ENCODE results near the gene MAZ. TPM values are rescaled to one million over a fixed set of nuclear protein-coding genes. Genes with fewer than 3 reads are reported as not detected.
"Not testable (repeated sequence)": the region's sequence is repeated elsewhere in the genome, so short reads cannot be mapped to it uniquely, and the experiment has no call there.

The MAZ gene
- total RNA-seq, 2 donors from 2014 or later, result 266 to 329 TPM

DNA sequence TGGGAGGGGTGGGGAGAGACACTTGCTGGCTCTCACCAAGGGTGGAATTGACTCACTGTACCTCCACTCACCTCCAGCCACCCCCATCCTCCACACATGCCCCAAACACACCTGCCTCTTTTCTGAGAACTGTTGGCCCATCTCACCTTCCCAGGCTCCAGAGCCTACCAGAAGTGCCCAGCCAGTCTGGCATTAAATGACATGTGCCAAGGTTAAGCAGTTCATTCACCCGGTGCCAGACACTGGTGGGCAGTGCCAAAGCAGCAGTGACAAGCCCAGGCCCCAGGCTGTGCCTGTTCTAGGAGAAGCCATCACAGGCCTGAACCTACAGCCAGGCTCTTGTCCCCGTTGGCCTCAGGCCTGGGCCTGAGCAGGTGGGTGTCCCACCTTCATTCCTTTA, 25.2 kb downstream of the MAZ start:
- Mint-ChIP-seq H3K9me3 (no peaks in the 10 kb centered on the region), H3K4me3 (no peak overlapping the region), H3K4me1 (ENCODE audit: low read depth) (peaks cover 27% of the 10 kb centered on the region), H3K36me3 (ENCODE audit: insufficient read depth in 2 of 2) (peaks cover 6 to 12% of the 10 kb centered on the region in 2 donors), H3K27ac (no peak overlapping the region), H3K27me3 (ENCODE audit: low read depth) (no peaks in the 10 kb centered on the region)
- ATAC-seq (replicated peaks in 1 of 2) (no peak), DNase-seq (no peak)

DNA sequence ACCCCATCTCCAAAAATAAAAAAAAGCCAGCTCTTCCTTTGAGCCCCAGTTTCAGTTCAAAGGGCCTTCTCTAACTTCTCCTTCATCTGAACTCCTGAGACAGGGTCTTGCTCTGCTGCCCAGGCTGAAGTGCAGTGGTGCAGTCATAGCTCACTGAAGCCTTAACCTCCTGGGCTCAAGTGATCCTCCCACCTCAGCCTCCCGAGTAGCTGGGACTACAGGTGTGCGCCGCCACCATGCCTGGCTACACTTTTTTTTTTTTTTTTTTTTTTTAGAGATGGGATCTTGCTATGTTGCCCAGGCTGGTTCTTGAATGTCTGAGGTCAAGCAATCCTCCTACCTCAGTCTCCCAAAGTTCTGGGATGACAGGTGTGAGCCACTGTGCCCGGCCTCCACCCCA, 26.9 kb downstream of the MAZ start:
- Mint-ChIP-seq H3K4me1 (ENCODE audit: low read depth) (peaks cover 11% of the 10 kb centered on the region), H3K36me3 (ENCODE audit: insufficient read depth in 2 of 2) (peaks cover 9 to 17% of the 10 kb centered on the region in 2 donors)
- H3K9me3 Mint-ChIP-seq; H3K27ac Mint-ChIP-seq; ATAC-seq (replicated peaks in 1 of 2); H3K27me3 Mint-ChIP-seq (ENCODE audit: low read depth); H3K4me3 Mint-ChIP-seq; DNase-seq: not testable (repeated sequence)

GRCh38 chr16:29834079-29834478, 27.8 kb downstream of the MAZ start:
- Mint-ChIP-seq H3K4me3 (no peak overlapping the region), H3K4me1 (ENCODE audit: low read depth) (peaks cover 11% of the 10 kb centered on the region), H3K27me3 (ENCODE audit: low read depth) (no peaks in the 10 kb centered on the region), H3K9me3 (no peaks in the 10 kb centered on the region), H3K27ac (no peak overlapping the region), H3K36me3 (ENCODE audit: insufficient read depth in 2 of 2) (peaks cover 9 to 17% of the 10 kb centered on the region in 2 donors)
- ATAC-seq (replicated peaks in 1 of 2) (no peak), DNase-seq (no peak)

GRCh38 chr16:29835926-29836325, 29.6 kb downstream of the MAZ start:
- no peak overlapping the region for H3K4me3 Mint-ChIP-seq
- no peak for ATAC-seq (replicated peaks in 1 of 2)
- H3K36me3 Mint-ChIP-seq (ENCODE audit: insufficient read depth in 2 of 2), result peaks cover 9 to 21% of the 10 kb centered on the region in 2 donors
- H3K9me3 Mint-ChIP-seq, result no peaks in the 10 kb centered on the region
- DNase-seq, result no peak
- peaks cover 11% of the 10 kb centered on the region for H3K4me1 Mint-ChIP-seq (ENCODE audit: low read depth)
- no peak overlapping the region for H3K27ac Mint-ChIP-seq
- H3K27me3 Mint-ChIP-seq (ENCODE audit: low read depth), result no peaks in the 10 kb centered on the region

GRCh38 chr16:29836623-29837022, 30.3 kb downstream of the MAZ start:
- peaks cover 12 to 21% of the 10 kb centered on the region in 2 donors for H3K36me3 Mint-ChIP-seq (ENCODE audit: insufficient read depth in 2 of 2)
- no peaks in the 10 kb centered on the region for H3K9me3 Mint-ChIP-seq
- H3K4me1 Mint-ChIP-seq (ENCODE audit: low read depth), result peaks cover 11% of the 10 kb centered on the region
- DNase-seq, result no peak
- no peak for ATAC-seq (replicated peaks in 1 of 2)
- H3K27ac Mint-ChIP-seq, result no peak overlapping the region
- H3K27me3 Mint-ChIP-seq (ENCODE audit: low read depth), result no peaks in the 10 kb centered on the region
- H3K4me3 Mint-ChIP-seq, result no peak overlapping the region

- H3K36me3 Mint-ChIP-seq (ENCODE audit: insufficient read depth in 2 of 2), result peaks cover 8 to 17% of the 10 kb centered on the region in 2 donors
- ATAC-seq (replicated peaks in 1 of 2), result no peak
- no peak for DNase-seq
- no peaks in the 10 kb centered on the region for H3K27me3 Mint-ChIP-seq (ENCODE audit: low read depth)
- peaks cover 11% of the 10 kb centered on the region for H3K4me1 Mint-ChIP-seq (ENCODE audit: low read depth)
- H3K9me3 Mint-ChIP-seq, result no peaks in the 10 kb centered on the region
- H3K4me3 Mint-ChIP-seq, result no peak overlapping the region
- H3K27ac Mint-ChIP-seq, result no peak overlapping the region
Measured at GRCh38 chr16:29837841-29838240, 31.5 kb downstream of the MAZ start.

DNA sequence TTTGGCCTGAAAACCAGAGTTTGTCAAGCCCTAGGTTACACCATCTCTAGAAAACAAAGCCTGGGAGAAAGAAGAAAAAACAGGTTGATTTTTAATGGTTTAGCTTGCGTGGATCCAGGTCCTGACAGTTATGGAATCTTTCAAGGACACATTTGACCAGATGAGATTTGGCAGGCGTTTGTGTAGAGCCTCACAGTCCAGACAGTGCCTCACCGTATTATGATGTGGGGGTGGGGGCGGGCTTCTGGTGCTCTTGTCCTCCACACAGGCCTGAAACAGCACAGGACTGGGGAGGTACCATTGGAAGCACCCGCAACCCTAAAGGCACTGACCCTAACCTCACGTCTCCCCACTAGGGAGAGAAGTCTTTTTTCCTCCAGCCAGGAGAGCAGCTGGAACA, 33.5 kb downstream of the MAZ start:
- no peak overlapping the region for H3K27ac Mint-ChIP-seq
- ATAC-seq (replicated peaks in 1 of 2) (no peak), DNase-seq (no peak)
- no peaks in the 10 kb centered on the region for H3K4me1 Mint-ChIP-seq (ENCODE audit: low read depth)
- H3K9me3 Mint-ChIP-seq, result no peaks in the 10 kb centered on the region
- H3K36me3 Mint-ChIP-seq (ENCODE audit: insufficient read depth in 2 of 2), result peaks cover 8 to 15% of the 10 kb centered on the region in 2 donors
- H3K27me3 Mint-ChIP-seq (ENCODE audit: low read depth), result no peaks in the 10 kb centered on the region
- no peak overlapping the region for H3K4me3 Mint-ChIP-seq

DNA sequence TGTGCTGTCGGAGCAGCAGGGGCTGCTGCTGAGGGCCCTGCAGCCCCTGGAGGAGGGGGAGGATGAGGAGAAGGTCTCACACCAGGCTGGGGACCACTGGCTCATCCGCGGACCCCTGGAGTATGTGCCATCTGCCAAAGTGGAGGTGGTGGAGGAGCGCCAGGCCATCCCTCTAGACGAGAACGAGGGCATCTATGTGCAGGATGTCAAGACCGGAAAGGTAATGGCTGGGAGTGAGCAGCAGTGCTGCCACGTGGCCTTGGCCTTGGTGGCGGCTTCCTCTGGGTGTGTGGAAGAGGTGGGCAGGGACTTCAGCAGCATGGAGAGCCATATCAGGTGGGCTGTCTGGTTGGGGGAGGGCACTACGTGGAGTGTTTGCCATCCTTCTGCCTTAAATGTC, 33.9 kb downstream of the MAZ start:
- peaks cover 8 to 16% of the 10 kb centered on the region in 2 donors for H3K36me3 Mint-ChIP-seq (ENCODE audit: insufficient read depth in 2 of 2)

DNA sequence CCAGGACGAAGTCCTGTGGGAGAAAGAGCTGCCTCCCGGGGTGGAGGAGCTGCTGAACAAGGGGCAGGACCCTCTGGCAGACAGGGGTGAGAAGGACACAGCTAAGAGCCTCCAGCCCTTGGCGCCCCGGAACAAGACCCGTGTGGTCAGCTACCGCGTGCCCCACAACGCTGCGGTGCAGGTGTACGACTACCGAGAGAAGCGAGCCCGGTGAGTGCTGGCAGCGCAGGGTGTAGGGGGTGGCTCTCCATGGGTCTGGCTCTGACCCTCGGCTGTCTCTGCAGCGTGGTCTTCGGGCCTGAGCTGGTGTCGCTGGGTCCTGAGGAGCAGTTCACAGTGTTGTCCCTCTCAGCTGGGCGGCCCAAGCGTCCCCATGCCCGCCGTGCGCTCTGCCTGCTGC, 35.3 kb downstream of the MAZ start:
- no peaks in the 10 kb centered on the region for H3K9me3 Mint-ChIP-seq
- no peak overlapping the region for H3K4me3 Mint-ChIP-seq
- no peak for ATAC-seq (replicated peaks in 1 of 2)
- DNase-seq, result no peak
- no peaks in the 10 kb centered on the region for H3K4me1 Mint-ChIP-seq (ENCODE audit: low read depth)
- no peak overlapping the region for H3K27ac Mint-ChIP-seq
- H3K27me3 Mint-ChIP-seq (ENCODE audit: low read depth), result no peaks in the 10 kb centered on the region
- peaks cover 8 to 15% of the 10 kb centered on the region in 2 donors for H3K36me3 Mint-ChIP-seq (ENCODE audit: insufficient read depth in 2 of 2)

More for the DNA sequence above, 33.9 kb downstream of the MAZ start:
- Mint-ChIP-seq H3K4me1 (ENCODE audit: low read depth) (no peaks in the 10 kb centered on the region), H3K4me3 (no peak overlapping the region), H3K27ac (no peak overlapping the region), H3K27me3 (ENCODE audit: low read depth) (no peaks in the 10 kb centered on the region), H3K9me3 (no peaks in the 10 kb centered on the region)
- no peak for ATAC-seq (replicated peaks in 1 of 2)
- no peak for DNase-seq

DNA sequence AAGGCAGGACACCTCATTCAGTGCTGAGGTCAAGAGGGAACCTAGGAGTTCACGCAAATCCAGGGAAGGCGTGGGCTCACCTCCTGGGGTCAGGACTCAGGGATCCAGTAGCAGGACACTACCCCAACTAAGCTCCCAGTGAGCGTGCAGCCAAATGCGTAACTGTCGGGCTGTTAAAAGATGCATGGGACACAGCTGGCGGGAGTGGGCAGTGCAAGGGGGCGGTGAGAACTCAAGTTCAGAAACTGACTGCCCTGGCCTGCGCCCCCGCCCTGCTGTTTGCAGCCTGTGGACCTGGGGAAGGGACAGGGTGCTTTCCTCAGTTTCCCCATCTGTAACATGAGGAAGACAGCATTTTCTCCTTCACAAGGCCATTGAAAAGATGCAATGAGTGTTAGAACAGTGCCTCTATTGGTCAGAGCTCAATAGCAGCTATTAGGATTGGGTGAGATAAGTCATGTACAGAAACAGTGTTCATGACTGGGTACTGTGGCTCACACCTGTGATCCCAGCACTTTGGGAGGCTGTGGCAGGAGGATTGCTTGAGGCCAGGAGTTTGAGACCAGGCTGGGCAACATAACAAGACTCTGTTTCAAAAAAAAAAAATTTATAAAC, 36.5 kb downstream of the MAZ start:
- Mint-ChIP-seq H3K4me1 (ENCODE audit: low read depth) (no peaks in the 10 kb centered on the region), H3K9me3 (no peaks in the 10 kb centered on the region), H3K36me3 (ENCODE audit: insufficient read depth in 2 of 2) (peaks cover 8 to 19% of the 10 kb centered on the region in 2 donors), H3K27me3 (ENCODE audit: low read depth) (no peaks in the 10 kb centered on the region), H3K27ac (peak overlapping the region; percentile 50), H3K4me3 (no peak overlapping the region)
- ATAC-seq (replicated peaks in 1 of 2), result no peak
- no peak for DNase-seq

GRCh38 chr16:29843931-29844330, 37.6 kb downstream of the MAZ start:
- H3K9me3 Mint-ChIP-seq, result no peaks in the 10 kb centered on the region
- ATAC-seq (replicated peaks in 1 of 2), result no peak
- no peak overlapping the region for H3K27ac Mint-ChIP-seq
- peaks cover 8% of the 10 kb centered on the region for H3K4me1 Mint-ChIP-seq (ENCODE audit: low read depth)
- peaks cover 8 to 24% of the 10 kb centered on the region in 2 donors for H3K36me3 Mint-ChIP-seq (ENCODE audit: insufficient read depth in 2 of 2)
- DNase-seq, result no peak
- no peak overlapping the region for H3K4me3 Mint-ChIP-seq
- no peaks in the 10 kb centered on the region for H3K27me3 Mint-ChIP-seq (ENCODE audit: low read depth)

DNA sequence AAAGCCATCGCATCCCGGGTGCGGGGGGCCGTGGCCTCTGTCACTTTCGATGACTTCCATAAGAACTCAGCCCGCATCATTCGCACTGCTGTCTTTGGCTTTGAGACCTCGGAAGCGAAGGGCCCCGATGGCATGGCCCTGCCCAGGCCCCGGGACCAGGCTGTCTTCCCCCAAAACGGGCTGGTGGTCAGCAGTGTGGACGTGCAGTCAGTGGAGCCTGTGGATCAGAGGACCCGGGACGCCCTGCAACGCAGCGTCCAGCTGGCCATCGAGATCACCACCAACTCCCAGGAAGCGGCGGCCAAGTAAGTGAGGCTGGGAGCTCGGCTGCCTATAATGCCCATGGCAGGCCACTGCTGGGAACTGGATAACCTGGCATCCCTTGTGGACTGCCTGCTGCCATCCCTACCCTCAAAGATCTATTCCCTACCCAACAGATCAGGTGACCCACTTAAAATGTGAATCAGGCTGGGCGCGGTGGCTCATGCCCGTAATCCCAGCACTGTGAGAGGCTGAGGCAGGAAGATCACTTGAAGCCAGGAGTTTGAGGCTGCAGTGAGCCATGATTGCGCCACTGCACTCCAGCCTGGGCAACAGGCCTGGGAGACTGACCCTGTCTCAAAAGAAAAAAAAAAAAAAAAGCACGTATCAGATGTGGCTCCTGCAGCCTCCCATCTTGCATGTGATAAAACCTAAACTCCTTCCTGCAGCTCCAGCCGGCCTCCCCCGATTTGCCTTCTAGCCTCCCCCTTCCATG, 38.4 kb downstream of the MAZ start:
- Mint-ChIP-seq H3K27ac (no peak overlapping the region), H3K4me3 (no peak overlapping the region), H3K36me3 (ENCODE audit: insufficient read depth in 2 of 2) (peaks cover 8 to 21% of the 10 kb centered on the region in 2 donors), H3K4me1 (ENCODE audit: low read depth) (peaks cover 8% of the 10 kb centered on the region), H3K27me3 (ENCODE audit: low read depth) (no peaks in the 10 kb centered on the region), H3K9me3 (no peaks in the 10 kb centered on the region)
- ATAC-seq (replicated peaks in 1 of 2), result no peak
- no peak for DNase-seq

- Mint-ChIP-seq H3K4me1 (ENCODE audit: low read depth) (peaks cover 8% of the 10 kb centered on the region), H3K9me3 (no peaks in the 10 kb centered on the region), H3K27ac (no peak overlapping the region), H3K36me3 (ENCODE audit: insufficient read depth in 2 of 2) (peaks cover 8 to 21% of the 10 kb centered on the region in 2 donors), H3K27me3 (ENCODE audit: low read depth) (no peaks in the 10 kb centered on the region), H3K4me3 (no peak overlapping the region)
- DNase-seq (no peak), ATAC-seq (replicated peaks in 1 of 2) (no peak)
Measured at GRCh38 chr16:29845656-29846055, 39.3 kb downstream of the MAZ start.

Data from activated T-cell treated with anti-CD3 and anti-CD28 coated beads, Interleukin-2, amount 50 U/mL, for 72 hours (primary cell).